Activated T-cell treated with anti-CD3 and anti-CD28 coated beads, Interleukin-2, amount 50 U/mL, for 4 hours (primary cell): ENCODE measurements around the gene FAM25G. TPM values are rescaled to one million over a fixed set of nuclear protein-coding genes. Genes with fewer than 3 reads are reported as not detected.
"Not testable (repeated sequence)": the region's sequence is repeated elsewhere in the genome, so short reads cannot be mapped to it uniquely, and the experiment has no call there.

Experiments
- ATAC-seq, 2 donors: fragments of 200-7000 bp; cut with Tn5 transposase; one replicate each; pipeline ENCODE4 v1.10.0; 2021
- DNase-seq: peaks from one replicate; pipeline ENCODE4 v3.0.0-alpha.2; 2020
- H3K27me3 Mint-ChIP-seq: one replicate; pipeline ENCODE4 v1.8.0; 2021; ENCODE audit warnings: low read depth, mixed read lengths
- H3K36me3 Mint-ChIP-seq: one replicate; pipeline ENCODE4 v1.8.0; 2022; ENCODE audit warnings: mixed read lengths; ENCODE audit not compliant: insufficient read depth
- H3K4me1 Mint-ChIP-seq: one replicate; pipeline ENCODE4 v1.8.0; 2021; ENCODE audit warnings: low read depth, mixed read lengths
- H3K4me3 Mint-ChIP-seq: one replicate; pipeline ENCODE4 v1.8.0; 2021; ENCODE audit warnings: mild to moderate bottlenecking, moderate library complexity, mixed read lengths
- H3K9me3 Mint-ChIP-seq: one replicate; pipeline ENCODE4 v1.8.0; 2021; ENCODE audit warnings: mixed read lengths
- total RNA-seq, 3 donors: library from RNA; stranded (reverse); gene quantifications; one replicate each; pipeline ENCODE4 v1.2.1, GENCODE V29; 2021

FAM25G gene
- total RNA-seq, 3 donors from 2014 or later: not detected

DNA sequence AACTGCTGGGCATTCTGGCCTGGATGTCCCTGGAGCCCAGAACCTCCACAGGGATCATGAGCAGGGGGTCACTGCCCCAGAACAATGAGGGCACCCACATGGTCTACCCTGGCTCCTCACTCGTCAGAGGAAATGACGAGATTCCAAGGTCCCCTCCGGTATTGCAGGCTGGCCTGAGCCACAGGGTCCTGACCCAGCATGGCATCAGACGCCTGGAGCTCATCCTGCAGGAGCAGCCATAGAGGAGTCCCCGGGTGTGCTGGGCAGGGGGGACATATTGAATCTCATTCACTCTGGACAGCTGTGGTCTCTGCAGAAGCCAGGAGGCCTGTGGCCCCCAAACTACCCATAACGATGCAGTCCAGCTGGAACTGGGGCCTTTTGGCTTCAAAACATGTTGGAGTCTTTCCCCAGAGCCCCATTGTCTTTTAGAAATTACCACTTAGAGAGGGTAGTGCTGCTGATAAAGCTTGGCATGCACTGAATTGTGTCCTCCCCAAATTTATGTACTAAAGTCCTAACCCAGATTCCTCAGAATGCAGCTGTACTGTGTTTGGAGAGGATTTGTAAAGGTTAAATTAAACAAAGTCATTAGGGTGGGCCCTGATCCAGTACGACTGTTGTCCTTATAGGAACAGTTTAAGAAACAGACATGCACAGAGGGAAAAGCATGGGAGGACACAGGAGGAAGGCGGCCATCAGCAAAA lies 35.3 kb downstream of the FAM25G start:
- no peak for DNase-seq
- Mint-ChIP-seq H3K9me3 (no peaks in the 10 kb centered on the region), H3K27me3 (peaks cover 7% of the 10 kb centered on the region), H3K4me1 (no peaks in the 10 kb centered on the region), H3K36me3 (no peaks in the 10 kb centered on the region), H3K4me3 (no peak overlapping the region)
- no peak for ATAC-seq

GRCh38 chr10:47455350-47456078 lies 36.0 kb downstream of the FAM25G start:
- H3K4me1 Mint-ChIP-seq, H3K36me3 Mint-ChIP-seq, ATAC-seq, DNase-seq, H3K4me3 Mint-ChIP-seq, H3K9me3 Mint-ChIP-seq, H3K27me3 Mint-ChIP-seq: not testable (repeated sequence)

DNA sequence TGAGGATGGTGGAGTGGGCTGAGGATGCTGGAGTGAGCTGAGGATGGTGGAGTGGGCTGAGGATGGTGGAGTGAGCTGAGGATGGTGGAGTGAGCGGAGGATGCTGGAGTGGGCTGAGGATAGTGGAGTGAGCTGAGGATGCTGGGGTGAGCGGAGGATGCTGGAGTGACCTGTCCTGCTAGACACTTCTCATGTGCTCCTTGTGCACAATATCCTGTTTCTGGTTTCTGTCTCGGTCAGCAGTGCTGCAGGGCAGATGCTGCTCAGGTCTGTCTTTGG lies 36.8 kb downstream of the FAM25G start:
- DNase-seq: no peak
- no peaks in the 10 kb centered on the region for H3K9me3 Mint-ChIP-seq
- H3K36me3 Mint-ChIP-seq: no peaks in the 10 kb centered on the region
- H3K4me1 Mint-ChIP-seq: no peaks in the 10 kb centered on the region
- no peak overlapping the region for H3K4me3 Mint-ChIP-seq
- ATAC-seq: no peak
- peaks cover 7% of the 10 kb centered on the region for H3K27me3 Mint-ChIP-seq

- no peak for DNase-seq
- H3K9me3 Mint-ChIP-seq: no peaks in the 10 kb centered on the region
- no peaks in the 10 kb centered on the region for H3K36me3 Mint-ChIP-seq
- ATAC-seq: no peak
- H3K4me1 Mint-ChIP-seq: no peaks in the 10 kb centered on the region
- H3K27me3 Mint-ChIP-seq: peaks cover 7% of the 10 kb centered on the region
- no peak overlapping the region for H3K4me3 Mint-ChIP-seq
Observed at GRCh38 chr10:47454008-47454779, 37.3 kb downstream of the FAM25G start.

DNA sequence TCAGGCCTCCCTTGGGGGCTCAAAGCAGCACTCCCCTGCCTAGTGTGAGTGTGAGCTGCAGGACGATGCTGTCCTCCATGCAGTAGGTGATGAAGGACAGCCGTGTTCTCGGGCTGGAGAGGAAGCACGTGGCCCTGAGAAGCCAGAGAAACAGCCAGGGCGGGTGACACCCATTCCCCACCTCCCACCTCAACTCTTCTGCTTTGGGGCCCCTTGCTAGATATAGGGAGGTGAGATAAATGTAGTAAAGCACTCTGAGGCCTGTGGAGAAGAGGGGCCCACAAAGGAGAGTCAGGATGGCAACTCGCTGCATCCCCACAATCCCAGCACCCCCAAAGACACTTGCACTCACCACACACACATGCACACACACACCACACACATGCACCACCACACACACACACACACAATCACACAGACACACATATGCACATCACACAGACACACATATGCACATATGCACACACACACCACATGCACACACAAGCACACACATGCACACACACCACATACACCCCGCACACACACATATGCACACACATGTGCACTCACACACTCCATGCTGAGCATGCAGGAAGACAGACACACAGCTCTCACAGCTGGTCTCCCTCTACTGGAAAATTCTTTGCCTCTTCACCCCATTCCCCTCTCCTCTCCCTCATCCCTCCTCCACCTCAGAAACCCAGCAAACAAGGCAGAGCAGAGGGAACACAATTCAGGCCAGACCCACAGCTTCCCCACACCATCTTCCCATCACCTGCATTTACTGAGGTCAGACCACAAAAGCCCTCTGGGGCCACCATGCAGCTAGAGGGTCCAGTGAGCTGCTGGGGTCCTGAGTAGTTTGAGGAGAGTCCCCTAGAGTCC lies 38.1 kb downstream of the FAM25G start:
- no peaks in the 10 kb centered on the region for H3K4me1 Mint-ChIP-seq
- no peak overlapping the region for H3K4me3 Mint-ChIP-seq
- DNase-seq: no peak
- no peak for ATAC-seq
- no peaks in the 10 kb centered on the region for H3K9me3 Mint-ChIP-seq
- no peaks in the 10 kb centered on the region for H3K36me3 Mint-ChIP-seq
- peaks cover 4% of the 10 kb centered on the region for H3K27me3 Mint-ChIP-seq

DNA sequence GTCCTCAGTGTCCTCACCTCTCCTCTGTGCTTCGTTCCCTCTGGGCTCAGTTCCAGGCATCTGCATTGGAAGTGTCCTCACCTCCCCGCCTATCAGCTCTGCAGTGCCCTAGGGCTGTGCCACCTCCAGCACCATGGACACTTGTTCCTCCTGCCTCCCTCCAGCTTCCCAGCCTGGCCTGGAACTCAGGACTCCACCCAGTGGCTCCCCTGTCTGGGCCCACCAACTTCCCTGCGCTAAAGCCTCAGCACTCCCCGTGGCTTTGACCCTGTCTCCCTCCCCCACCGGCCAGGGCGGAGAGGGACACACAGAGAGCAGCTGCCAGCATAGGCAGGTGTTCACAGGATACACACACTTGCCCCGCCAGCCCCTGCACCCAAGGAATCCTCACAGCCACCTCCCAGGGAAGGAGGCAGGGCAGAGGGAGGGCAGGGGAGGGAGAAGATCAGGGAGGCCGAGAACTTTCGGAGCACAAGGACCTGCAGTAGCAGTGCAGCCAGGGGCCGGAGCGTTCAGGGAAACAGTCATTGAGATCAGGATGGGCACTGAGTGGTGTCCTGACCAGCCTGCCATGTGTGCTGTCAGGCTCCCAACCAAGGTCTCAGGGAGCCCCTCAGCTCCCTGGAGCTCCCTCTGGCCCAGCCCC lies 38.9 kb downstream of the FAM25G start:
- no peak for ATAC-seq
- H3K27me3 Mint-ChIP-seq: peaks cover 4% of the 10 kb centered on the region

DNA sequence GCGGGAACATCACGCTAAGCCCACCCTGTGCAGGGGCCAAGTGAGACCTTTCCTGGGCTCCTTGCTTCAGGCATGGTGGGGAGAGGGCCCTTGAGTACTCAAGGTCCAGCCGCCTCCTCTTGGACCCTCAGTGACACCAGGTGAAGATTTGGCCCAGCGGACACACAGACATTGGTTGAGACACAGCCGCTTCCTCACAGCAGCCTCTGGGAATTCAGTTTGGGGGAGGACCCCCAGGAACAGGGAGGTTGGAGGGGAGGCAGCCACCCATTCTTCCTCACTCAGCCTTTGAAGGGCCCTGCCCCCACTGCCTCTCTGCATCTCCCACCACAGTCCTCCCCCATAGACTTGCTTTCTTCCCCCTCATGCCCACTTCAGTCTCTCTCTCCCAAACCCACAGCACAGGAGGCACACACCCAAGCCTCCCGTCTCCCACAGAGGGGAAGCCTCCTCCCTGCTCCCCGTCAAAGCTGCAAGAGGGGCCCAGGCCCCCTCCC lies 39.5 kb downstream of the FAM25G start:
- no peaks in the 10 kb centered on the region for H3K4me1 Mint-ChIP-seq
- DNase-seq (no peak), ATAC-seq (no peak)
- H3K27me3 Mint-ChIP-seq: peaks cover 4% of the 10 kb centered on the region
- H3K4me3 Mint-ChIP-seq: no peak overlapping the region
- H3K36me3 Mint-ChIP-seq: no peaks in the 10 kb centered on the region
- H3K9me3 Mint-ChIP-seq: no peaks in the 10 kb centered on the region

More for the DNA sequence above, 38.9 kb downstream of the FAM25G start:
- Mint-ChIP-seq H3K9me3 (no peaks in the 10 kb centered on the region), H3K36me3 (no peaks in the 10 kb centered on the region), H3K4me3 (no peak overlapping the region), H3K4me1 (no peaks in the 10 kb centered on the region)
- no peak for DNase-seq

DNA sequence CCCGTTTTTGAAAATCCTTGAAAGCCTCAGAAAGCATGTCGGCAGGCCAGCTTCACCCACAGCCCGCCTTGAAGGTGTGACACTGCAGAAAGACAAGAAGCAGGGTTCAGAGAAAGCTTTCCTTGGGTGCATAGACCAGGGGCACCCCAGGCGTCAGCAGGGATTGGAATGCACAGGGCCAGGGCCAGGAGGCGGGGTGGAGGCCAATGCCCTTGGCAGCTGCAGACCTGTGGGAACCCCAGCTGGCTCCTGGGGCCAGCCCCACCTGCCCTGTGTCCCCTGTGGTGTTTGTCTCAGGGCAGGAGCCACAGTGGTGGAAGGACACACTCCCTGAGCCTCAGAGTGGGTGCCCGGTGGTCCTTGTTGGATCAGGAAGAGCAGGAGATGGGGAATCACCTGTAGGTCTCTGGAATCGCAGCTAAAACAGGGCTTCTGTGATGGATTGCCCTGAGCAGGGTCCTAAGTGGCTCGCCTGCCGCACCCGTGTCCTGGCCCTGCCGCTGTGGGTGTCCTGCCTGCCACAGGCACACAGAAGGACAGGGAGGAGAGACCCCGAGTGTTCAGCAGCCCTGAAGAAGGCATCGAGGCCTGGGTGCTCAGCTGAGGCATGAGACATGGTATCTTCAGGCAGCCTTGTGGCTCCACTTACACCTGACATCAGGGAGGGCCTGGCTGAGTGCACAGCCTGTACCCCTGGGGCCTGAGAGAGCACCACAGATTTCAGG lies 40.1 kb downstream of the FAM25G start:
- no peak for DNase-seq
- Mint-ChIP-seq H3K27me3 (peaks cover under 1% of the 10 kb centered on the region), H3K36me3 (no peaks in the 10 kb centered on the region)

DNA sequence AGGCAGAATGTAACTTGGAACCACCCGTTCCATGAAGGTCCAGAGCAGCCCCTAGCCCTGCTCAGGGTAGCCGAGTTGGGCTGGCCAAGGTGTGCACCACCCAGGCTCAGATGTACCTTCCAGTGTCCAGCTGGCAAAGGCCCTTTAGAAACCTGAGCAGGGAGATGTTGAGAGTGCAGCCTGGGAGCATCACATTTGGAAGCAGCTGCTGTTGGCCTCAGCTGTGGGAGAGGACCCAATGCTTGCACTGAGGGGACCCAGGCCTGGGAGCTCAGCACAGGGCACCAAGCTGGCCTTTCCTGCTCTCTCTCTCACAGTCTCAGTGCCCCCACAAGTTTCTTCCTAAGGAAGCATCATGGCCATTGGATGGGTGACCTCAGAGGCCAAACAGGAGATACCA lies 41.1 kb downstream of the FAM25G start:
- H3K9me3 Mint-ChIP-seq: peaks cover 7% of the 10 kb centered on the region
- no peaks in the 10 kb centered on the region for H3K27me3 Mint-ChIP-seq
- no peaks in the 10 kb centered on the region for H3K36me3 Mint-ChIP-seq
- no peak for DNase-seq
- no peak for ATAC-seq
- no peaks in the 10 kb centered on the region for H3K4me1 Mint-ChIP-seq
- H3K4me3 Mint-ChIP-seq: no peak overlapping the region

More for the DNA sequence above, 40.1 kb downstream of the FAM25G start:
- no peak for ATAC-seq
- H3K9me3 Mint-ChIP-seq: no peaks in the 10 kb centered on the region
- H3K4me3 Mint-ChIP-seq: no peak overlapping the region
- H3K4me1 Mint-ChIP-seq: no peaks in the 10 kb centered on the region

DNA sequence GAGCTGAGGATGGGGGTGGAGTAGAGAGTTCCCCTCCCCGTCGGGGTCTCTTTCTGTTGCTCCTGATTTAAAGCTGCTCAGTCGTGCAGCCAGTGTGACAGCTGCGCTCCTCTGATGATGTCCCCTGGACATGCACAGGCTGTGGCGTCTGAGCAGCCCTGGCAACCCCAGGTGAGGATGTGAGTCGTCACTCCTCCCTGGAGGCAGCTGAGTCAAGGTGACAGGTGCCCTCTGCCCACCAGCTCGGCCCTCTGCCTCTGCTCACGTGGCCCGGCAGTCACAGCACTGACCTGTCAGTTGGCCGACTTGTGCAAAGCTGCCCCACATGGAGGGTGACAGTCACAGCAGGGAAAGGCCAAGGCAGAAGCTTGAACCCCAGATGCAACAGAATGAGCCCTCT lies 41.5 kb downstream of the FAM25G start:
- DNase-seq: no peak
- Mint-ChIP-seq H3K4me3 (no peak overlapping the region), H3K4me1 (no peaks in the 10 kb centered on the region), H3K9me3 (peaks cover 12% of the 10 kb centered on the region), H3K36me3 (no peaks in the 10 kb centered on the region), H3K27me3 (no peaks in the 10 kb centered on the region)
- no peak for ATAC-seq

DNA sequence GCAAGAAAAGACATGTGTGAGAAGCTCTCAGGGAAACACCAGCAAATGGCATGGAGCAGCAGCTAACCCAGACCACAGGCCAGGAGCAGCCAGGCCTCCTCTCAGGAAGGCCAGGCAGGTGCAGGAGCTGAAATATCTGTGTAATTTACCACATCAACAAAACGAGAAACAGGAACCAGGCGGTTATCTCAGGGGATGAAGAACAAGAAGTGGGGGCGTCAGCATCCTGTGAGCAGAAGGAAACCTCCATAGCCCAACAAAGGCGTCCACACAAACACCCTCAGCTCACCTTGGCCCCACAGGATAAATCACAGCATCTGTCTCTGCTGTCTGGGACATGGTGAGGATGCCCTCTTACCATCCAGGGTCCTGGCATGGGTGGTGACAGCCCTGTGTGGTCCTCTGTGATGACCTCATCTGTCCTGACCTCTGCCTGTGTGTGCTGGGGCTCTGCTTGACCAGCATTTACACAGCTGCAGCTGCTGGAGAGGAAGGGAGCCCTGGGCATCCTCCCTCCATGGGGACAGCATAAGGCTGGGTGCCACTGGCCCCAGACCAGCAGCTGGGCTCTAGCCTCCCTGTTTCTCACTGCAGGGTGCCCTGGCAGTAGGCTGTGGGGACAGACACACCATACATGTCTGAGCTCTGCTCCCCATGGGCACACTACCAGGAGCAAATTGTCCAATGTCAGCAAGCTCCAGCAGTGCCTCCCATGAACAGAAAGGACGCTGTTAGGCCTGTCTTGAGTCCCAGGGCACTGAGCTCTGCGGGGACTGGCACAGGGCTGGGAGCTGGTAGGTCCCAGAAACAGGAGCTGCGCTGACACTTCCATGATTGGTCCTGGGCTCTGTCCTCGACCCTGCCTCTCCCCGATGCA lies 42.2 kb downstream of the FAM25G start:
- Mint-ChIP-seq H3K4me3 (no peak overlapping the region), H3K4me1 (no peaks in the 10 kb centered on the region), H3K36me3 (no peaks in the 10 kb centered on the region), H3K27me3 (no peaks in the 10 kb centered on the region), H3K9me3 (peaks cover 12% of the 10 kb centered on the region)
- DNase-seq (no peak), ATAC-seq (no peak)

DNA sequence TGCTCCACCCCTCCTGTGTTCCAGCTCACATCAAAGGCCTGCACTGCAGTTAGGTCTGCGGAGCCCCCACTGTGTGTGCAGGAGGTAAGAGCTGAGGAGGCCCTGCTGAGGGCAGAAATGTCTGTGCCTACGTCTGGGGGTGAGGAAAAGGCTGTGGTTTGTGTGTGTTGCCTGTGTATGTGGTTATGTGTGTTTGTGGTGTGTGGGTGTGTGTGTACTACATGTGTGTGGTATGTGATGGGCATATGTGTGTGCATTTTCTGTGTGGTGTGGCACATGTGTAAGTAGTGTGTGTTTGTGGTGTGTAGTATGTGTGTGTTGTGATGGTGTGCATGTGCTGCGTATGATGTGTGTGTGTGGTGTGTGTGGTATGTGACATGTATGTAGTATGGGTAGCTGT lies 43.8 kb downstream of the FAM25G start:
- H3K4me1 Mint-ChIP-seq: no peaks in the 10 kb centered on the region
- peaks cover 12% of the 10 kb centered on the region for H3K9me3 Mint-ChIP-seq
- no peaks in the 10 kb centered on the region for H3K36me3 Mint-ChIP-seq
- no peak for ATAC-seq
- no peak for DNase-seq
- no peak overlapping the region for H3K4me3 Mint-ChIP-seq
- H3K27me3 Mint-ChIP-seq: peaks cover 3% of the 10 kb centered on the region
